ENCODE data around the gene KSR1. TPM values are rescaled to one million over a fixed set of nuclear protein-coding genes. Genes with fewer than 3 reads are reported as not detected.
A peak's percentile ranks its signal among the peaks of the same experiment; 100 is the strongest.

The KSR1 gene
- total RNA-seq, 4 donors from 2014 or later: 26.6 to 64.4 (median 42.2) TPM

DNA sequence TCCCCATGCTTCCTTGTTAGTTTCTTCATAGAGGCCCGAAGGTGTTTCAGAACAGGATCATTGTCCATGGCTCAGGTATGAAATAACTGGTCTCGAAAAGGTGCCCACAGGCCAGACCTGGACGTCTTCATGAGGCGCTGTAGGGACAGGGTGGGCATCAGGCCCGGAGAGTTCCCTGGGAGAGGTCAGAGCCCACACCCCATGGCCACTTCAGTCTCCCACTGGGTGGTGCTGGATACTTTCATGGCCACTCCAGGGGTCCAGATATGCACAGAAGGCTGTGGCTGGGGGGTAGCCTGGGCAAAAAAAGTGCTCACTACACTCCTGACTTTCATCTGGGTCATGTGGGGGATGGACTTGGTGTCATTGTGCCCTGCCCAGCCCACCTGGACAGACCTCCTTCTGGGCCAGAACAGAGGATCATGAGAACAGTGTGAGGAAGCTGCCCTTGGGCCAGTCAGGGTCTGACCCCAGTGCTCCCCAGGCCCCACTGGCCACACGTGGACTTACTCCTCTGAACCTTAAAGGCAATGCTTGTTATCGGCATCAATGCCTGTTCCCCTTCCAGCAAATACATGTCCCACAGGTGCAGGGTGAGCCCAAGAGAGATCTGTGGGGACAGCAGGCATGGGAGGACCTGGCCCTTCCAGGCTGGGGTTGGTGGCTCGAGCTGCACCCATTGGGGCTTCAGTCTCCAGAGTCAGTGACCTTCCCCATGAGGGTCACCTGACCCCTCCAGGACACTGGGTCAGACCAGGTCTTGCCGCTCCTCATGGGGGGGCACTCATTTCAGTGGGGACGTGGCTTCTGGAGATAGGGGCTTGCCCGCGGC, 211.6 kb downstream of the KSR1 start:
- H3K27ac ChIP-seq: no peak overlapping the region
- H3K27me3 ChIP-seq: no peaks in the 10 kb centered on the region
- no peak overlapping the region for H3K4me3 ChIP-seq
- H3K9me3 ChIP-seq: no peaks in the 10 kb centered on the region
- H3K36me3 ChIP-seq: no peaks in the 10 kb centered on the region
- DNase-seq: peak in 1 of 3 donors; percentile 34
- no peaks in the 10 kb centered on the region for H3K4me1 ChIP-seq
- no peak for TF ChIP-seq POLR2A (IDR thresholded peaks at IDR 0.05)
- no peak for TF ChIP-seq CTCF (IDR thresholded peaks at IDR 0.05)

- H3K4me1 ChIP-seq: no peaks in the 10 kb centered on the region
- no peaks in the 10 kb centered on the region for H3K9me3 ChIP-seq
- peak in 1 of 3 donors; percentile 26 for DNase-seq
- H3K4me3 ChIP-seq: no peak overlapping the region
- H3K27ac ChIP-seq: no peak overlapping the region
- H3K36me3 ChIP-seq: no peaks in the 10 kb centered on the region
- TF ChIP-seq POLR2A (IDR thresholded peaks at IDR 0.05) (no peak), CTCF (IDR thresholded peaks at IDR 0.05) (no peak)
- H3K27me3 ChIP-seq: no peaks in the 10 kb centered on the region
Observed at GRCh38 chr17:27668488-27668823, 212.2 kb downstream of the KSR1 start.

DNA sequence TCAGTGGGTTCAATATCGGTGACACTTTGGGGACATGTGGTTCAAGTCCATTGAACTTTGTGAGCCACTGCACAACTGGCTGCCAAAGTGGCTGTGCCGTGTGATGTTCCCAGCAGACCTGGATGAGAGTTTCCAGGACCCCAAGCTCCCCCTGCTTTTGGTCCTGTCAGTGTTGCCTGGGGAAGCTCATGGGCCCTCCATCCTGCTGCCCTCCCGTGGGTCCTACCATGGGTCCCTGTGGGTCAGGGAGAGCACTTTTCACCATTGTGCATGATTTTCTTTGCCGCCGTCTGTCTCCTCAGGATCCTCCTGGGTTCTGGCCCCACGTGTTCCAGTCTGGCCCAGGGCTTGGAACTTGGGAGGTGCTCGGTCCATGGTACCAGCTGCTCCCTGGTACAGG, 212.9 kb downstream of the KSR1 start:
- peak in 1 of 3 donors; percentile 15 for DNase-seq
- no peak overlapping the region for H3K4me3 ChIP-seq
- H3K27ac ChIP-seq: no peak overlapping the region
- no peaks in the 10 kb centered on the region for H3K9me3 ChIP-seq
- no peaks in the 10 kb centered on the region for H3K36me3 ChIP-seq
- no peak for TF ChIP-seq POLR2A (IDR thresholded peaks at IDR 0.05)
- TF ChIP-seq CTCF (IDR thresholded peaks at IDR 0.05): no peak
- H3K4me1 ChIP-seq: no peaks in the 10 kb centered on the region
- no peaks in the 10 kb centered on the region for H3K27me3 ChIP-seq

- peak in 1 of 3 donors; percentile 16 for DNase-seq
Observed at GRCh38 chr17:27669850-27670249, 213.6 kb downstream of the KSR1 start.

GRCh38 chr17:27670791-27671590, 214.7 kb downstream of the KSR1 start:
- Histone ChIP-seq H3K4me3 (no peak overlapping the region), H3K27me3 (no peaks in the 10 kb centered on the region), H3K36me3 (no peaks in the 10 kb centered on the region), H3K27ac (no peak overlapping the region), H3K4me1 (no peaks in the 10 kb centered on the region), H3K9me3 (no peaks in the 10 kb centered on the region)
- peak in 1 of 3 donors; percentile 29 for DNase-seq
- TF ChIP-seq POLR2A (IDR thresholded peaks at IDR 0.05) (no peak), CTCF (IDR thresholded peaks at IDR 0.05) (no peak)

More at GRCh38 chr17:27669850-27670249, 213.6 kb downstream of the KSR1 start:
- Histone ChIP-seq H3K27me3 (no peaks in the 10 kb centered on the region), H3K9me3 (no peaks in the 10 kb centered on the region), H3K4me1 (no peaks in the 10 kb centered on the region), H3K4me3 (no peak overlapping the region), H3K36me3 (no peaks in the 10 kb centered on the region), H3K27ac (no peak overlapping the region)
- TF ChIP-seq CTCF (IDR thresholded peaks at IDR 0.05) (no peak), POLR2A (IDR thresholded peaks at IDR 0.05) (no peak)

Data from Peyer's patch (tissue), 4 donors.